UCSD-AML1 (cell line): ENCODE results near the gene ERN1.

Experiments
- DNase-seq: peaks from one replicate; lab custom pipeline; 2025; ENCODE audit not compliant: unreplicated experiment; lab: John Stamatoyannopoulos, UW

Gene ERN1

GRCh38 chr17:63991611-63992010, 138.3 kb downstream of the ERN1 start:
- DNase-seq, result no peak

DNA sequence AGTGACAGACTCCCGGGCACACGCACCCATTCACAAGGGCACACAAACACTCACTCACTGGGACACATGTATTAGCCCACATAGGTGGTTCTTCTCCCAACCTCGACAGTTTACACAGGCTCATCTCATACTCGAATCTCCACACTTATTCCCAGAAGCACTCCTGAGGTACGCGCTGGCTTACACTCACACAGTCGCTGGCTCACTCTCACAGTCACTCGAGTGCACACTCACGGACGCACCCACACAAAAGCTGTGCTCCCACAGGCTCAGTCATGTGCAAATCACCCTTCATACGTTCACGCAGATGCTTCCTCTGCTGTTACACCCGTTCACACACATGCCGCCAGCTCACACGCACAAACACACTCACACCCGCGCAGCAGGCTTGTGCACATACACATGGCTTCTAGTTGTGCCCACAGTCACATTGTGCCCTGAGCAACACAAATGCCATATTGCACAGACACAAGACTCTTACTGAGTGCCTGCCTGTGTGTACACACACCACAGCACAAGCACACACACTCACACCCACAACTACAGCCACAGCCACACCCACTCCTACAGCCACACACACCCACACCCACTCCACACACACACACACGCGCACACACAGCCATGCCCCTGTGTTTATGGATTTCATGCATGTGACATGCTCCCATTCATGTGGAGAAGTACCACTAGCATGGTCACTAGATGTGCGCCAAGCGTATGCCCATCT, 140.2 kb downstream of the ERN1 start:
- DNase-seq, result no peak
